Measurements from ENCODE around the gene CCL26.
"Not testable (repeated sequence)": the region's sequence is repeated elsewhere in the genome, so short reads cannot be mapped to it uniquely, and the experiment has no call there.

The CCL26 gene

DNA sequence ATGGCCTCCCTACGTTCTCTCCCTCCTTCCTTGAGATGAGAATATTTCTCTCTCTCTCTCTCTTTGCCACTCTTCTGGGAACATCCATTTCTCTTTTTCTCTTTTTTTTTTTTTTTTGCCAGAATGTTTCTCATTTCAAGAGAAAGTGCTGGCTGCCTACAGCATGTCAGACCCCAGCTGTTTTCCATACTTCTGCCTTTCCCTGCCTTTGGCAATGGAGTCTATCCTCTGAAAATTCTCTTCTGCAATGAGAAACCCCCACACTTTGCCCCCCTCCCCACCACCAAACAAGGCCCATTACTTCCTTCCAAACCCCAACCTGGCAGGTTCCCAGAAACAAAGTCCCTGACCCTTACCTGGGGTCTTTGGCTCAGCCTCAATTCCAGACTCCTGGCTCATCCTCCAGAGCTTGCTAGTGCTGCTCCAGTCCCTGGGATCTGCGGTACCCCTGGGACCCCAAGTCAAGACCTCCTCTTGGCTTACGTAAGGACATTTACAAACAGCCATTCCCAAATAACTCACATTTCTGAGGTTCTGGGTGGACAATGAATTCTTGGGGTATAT, 17.4 kb upstream of the CCL26 start:
- DNase-seq: no peak

DNA sequence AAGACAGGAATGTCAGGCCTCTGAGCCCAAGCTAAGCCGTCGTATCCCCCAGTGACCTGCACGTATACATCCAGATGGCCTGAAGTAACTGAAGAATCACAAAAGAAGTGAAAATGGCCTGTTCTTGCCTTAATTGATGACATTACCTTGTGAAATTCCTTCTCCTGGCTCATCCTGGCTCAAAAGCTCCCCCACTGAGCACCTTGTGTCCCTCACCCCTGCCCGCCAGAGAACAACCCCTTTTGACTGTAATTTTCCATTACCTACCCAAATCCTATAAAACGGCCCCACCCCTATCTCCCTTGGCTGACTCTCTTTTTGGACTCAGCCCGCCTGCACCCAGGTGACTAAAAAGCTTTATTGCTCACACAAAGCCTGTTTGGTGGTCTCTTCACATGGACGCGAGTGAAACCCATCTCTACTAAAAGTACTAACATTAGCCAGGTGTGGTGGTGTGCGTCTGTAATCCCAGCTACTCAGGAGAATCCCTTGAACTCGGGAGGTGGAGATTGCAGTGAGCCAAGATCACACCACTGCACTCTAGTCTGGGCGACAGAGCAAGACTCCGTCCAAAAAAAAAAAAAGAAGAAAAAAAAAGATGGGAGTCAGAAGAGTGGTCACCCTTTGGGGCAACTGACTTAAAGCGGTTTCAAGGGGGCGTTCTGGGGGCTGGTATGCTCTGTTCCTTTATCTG, 16.3 kb upstream of the CCL26 start:
- not testable (repeated sequence) for DNase-seq

DNA sequence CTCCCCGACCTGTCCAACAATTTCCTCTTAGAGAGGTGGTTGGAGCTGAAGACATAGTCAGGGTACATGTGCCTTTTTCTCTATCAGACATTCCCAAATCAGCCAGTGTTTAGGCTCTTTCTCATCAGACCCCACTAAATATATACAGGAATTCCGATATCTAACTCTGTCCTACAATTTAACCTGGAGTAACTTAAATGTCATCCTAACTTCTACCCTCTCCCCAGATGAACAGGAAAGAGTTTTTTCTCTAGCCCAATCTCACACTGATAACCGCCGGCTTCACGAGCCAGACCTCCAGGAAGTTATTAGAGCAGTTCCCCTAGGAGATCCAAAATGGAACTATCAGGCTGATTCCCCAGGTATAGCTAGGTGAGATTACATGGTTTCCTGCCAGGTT, 11.0 kb upstream of the CCL26 start:
- not testable (repeated sequence) for DNase-seq

DNA sequence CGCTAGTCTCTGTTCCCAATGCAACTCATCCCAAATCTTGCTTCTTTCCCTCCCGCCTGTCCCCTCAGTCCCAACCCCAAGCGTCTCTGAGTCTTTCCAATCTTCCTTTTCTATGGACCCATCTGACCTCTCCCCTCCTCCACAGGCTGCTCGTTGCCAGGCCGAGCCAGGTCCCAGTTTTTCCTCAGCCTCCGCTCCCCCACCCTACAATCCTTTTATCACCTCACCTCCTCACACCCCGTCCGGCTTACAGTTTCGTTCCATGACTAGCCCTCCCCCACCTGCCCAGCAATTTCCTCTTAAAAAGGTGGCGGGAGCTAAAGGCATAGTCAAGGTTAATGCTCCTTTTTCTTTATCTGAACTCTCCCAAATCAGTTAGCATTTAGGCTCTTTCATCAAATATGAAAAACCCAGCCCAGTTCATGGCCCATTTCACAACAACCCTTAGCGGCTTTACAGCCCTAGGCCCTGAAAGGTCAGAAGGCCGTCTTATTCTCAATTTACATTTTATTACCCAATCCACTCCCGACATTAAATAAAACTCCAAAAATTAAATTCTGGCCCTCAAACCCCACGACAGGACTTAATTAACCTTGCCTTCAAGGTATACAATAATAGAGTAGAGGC, 8.7 kb upstream of the CCL26 start:
- DNase-seq: not testable (repeated sequence)

DNA sequence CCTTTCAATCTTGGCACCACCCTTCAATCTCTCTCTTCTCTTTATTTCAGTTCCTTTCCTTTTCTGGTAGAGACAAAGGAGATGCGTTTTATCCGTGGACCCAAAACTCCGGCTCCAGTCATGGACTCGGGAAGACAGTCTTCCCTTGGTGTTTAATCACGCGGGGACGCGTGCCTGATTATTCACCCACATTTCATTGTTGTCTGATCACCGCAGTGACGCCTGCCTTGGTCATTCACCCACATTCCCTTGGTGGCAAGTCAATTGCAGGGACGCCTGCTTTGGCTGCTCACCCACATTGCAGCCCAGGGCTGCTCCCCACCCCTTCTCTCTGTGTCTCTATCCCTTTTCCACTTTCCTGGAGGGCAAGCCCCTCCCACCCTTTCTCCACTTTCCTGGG, 7.5 kb upstream of the CCL26 start:
- not testable (repeated sequence) for DNase-seq

DNA sequence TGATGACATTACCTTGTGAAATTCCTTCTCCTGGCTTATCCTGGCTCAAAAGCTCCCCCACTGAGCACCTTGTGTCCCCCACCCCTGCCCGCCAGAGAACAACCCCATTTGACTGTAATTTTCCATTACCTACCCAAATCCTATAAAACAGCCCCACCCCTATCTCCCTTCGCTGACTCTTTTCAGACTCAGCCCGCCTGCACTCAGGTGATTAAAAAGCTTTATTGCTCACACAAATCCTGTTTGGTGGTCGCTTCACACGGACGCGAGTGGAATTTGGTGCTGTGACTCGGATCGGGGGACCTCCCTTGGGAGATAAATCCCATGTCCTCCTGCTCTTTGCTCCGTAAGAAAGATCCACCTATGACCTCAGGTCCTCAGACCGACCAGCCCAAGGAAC, 7.0 kb upstream of the CCL26 start:
- DNase-seq: not testable (repeated sequence)

DNA sequence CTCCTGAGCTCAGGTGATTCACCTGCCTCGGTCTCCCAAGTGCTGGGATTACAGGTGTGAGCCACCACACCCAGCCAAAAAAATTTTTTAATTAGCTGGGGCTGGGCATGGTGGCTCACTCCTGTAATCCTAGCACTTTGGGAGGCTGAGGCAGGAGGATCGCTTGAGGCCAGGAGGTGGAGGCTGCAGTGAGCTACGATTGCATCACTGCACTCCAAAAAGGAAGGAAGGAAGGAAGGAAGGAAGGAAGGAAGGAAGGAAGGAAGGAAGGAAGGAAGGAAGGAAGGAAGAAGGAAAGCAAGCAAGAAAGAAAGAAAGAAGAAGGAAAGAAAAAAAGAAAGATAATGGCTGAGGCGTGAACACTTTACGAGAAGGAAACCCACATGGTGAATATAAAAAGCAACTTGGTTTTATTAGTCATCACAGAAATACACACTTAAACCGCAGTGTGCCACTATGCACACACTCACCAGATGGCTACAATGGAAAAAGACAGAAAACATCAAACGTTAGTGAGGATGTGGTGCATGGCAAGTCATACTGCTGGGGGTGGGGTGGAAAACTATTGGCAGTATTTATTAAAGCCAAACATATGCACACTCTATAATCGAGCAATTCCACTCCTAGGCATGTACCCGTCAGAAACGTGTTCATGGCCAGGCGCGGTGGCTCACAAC, 4.4 kb upstream of the CCL26 start:
- DNase-seq: peak; percentile 11

DNA sequence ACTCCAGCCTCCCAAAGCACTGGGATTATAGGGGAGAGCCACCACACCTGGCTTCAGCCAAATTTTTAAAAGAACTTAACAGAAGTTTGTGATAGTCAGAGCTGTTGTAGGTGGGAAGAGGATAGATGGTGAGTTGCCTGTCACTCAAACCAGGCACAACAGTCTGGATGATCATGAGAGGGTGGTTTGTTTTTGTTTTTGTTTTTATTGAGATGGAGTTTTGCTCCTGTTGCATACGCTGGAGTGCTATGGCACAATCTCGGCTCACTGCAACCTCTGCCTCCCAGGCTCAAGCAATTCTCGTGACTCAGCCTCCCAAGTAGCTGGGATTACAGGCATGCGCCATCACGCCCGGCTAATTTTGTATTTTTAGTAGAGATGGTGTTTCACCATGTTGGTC, 1.9 kb upstream of the CCL26 start:
- DNase-seq: not testable (repeated sequence)

DNA sequence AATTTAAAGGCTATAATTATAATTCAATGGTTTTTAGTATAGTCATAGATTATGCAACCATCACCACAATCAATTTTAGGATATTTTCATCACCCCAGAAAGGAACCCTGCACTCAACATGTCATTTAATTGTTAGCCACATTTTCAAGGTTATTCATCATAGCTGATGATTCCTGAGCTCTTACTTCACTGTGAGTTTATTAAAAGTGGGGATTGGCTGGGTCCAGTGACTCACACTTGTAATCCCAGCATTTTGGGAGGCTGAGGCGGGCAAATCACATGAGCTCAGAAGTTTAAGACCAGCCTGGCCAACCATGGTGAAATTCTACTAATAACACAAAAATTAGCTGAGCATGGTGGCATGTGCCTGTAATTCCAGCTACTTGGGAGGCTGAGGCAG, 787 bp downstream of the CCL26 start:
- DNase-seq: no peak

DNA sequence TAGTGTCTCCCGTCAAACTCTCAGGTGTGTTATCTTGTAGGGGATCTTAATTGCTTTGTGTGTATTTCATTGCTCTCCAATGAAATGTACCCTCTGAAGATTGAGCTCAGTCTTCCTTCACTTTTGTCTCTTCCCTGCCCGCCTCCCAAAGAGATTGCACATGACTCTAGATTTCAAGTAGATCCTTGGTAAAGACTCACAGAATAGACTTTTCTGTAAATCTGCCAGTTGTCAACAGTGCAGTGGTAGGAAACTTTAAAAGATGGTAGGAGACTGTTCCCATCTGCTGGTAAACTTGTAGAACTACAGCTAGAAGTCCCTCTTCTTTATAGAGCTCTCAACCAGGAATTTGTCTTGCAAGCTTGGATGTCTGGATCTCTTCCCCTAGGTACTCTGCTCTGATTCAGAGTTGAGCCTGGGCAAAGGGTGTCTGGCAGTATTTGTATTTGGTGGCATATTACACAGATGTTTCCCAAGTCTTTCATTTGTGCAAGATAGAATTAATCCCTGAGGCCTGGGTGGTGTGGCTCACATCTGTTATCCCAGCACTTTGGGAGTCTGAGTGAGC, 9.6 kb downstream of the CCL26 start:
- no peak for DNase-seq

DNA sequence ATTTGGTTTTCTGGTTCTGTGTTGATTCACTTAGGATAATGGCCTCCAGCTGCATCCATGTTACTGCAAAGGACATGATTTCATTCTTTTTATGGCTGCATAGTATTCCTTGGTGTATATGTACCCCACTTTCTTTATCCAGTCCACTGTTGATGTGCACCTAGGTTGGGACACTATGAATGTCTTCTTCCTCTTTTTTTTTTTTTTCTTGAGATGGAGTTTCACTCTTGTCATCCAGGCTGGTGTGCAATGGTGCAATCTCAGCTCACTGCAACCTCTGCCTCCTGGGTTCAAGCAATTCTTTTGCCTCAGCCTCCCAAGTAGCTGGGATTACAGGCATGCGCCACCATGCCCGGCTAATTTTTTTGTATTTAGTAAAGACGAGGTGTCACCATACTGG, 10.2 kb downstream of the CCL26 start:
- not testable (repeated sequence) for DNase-seq

DNA sequence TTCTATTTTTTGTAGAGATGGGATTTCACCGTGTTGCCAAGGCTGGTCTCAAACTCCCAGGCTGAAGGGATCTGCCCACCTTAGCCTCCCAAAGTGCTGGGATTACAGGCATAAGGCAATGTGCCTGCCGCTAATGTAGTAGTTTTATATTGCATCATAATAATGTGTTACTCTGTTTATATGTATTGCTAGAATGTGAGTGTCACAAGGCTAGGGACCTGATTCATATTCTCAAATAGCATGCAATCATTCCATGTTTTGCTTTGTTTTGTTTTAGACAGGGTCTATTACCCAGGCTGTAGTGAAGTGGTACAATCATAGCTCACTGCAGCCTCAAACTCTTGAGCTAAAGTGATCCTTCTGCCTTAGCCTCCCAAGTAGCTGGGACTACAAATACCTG, 13.5 kb downstream of the CCL26 start:
- no peak for DNase-seq

DNA sequence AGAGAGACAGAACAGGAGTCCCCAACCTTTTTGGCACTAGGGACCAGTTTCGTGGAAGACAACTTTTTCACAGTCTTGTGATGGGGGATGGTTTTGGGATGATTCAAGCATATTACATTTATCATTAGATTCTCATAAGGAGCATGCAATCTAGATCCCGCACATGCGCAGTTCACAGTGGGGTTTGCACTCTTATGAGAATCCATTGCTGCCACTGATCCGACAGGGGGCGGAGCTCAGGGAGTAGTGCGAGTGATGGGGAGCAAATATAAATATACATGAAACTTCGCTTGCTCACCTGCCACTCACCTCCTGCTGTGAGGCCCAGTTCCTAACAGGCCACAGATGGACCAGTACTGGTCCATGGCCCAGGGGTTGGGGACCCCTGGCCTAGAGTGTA, 14.2 kb downstream of the CCL26 start:
- no peak for DNase-seq

DNA sequence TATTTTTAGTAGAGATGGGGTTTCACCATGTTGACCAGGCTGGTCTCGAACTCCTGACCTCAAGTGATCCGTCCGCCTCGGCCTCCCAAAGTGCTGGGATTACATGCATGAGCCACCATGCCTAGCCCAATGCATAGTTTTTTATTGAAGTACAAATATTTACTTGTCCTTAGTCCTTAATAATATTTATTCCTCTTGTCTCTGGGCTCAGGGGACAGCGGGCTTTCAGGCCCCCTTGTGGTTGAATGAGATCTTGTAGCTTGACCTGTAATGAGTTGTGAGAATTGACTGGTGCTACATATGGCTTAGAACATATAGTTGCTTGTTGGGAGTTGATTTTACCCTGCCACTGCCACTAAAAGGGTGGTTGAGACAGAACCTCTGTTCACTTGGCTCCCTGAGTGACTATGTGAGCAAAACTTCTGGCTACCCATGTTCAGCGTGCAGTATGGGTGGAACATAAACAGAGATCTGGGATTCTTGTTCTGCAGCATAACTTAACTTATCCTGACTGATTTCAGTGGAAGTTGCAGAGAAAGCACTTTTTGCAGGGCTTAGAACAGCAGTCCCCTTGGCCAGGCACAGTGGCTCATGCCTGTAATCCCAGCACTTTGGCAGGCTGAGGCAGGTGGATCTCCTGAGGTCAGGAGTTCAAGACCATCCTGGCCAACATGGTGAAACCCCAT, 14.9 kb downstream of the CCL26 start:
- no peak for DNase-seq

DNA sequence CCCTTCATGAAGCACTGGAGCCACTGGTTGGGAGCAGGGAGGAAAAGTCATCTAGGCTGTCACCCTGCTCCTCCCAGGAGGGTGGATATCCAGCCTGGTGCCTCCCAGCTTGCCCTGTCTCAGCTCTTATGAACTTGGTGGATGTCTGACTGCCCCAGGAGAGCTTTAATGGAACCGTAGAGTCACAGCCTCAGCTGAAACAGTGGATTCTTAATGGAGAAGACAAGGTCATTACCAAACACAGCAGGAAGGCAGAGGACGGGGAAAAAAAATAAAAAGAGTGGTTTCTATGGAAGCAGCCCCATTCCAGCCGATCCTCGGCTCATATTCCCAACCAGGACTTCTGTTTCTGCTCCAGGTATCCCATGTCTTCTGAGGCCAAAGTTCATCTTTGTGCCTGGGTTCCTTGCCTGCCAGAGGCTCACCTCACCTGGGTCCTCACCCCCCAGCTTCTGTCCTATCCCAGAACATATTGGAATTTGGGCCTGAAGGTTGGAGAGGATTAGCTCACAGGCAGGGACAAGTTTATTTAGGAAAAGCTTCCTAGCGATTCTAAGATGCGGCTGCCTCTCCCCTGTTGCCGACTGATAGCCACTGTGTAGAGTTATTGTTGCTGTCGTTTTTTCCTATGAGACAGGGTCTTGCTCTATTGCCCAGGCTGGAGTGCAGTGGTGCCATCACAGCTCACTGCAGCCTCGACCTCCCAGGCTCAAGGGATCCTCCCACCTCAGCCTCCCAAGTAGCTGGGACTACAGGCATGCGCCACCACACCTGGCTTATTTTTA, 15.6 kb downstream of the CCL26 start:
- no peak for DNase-seq

DNA sequence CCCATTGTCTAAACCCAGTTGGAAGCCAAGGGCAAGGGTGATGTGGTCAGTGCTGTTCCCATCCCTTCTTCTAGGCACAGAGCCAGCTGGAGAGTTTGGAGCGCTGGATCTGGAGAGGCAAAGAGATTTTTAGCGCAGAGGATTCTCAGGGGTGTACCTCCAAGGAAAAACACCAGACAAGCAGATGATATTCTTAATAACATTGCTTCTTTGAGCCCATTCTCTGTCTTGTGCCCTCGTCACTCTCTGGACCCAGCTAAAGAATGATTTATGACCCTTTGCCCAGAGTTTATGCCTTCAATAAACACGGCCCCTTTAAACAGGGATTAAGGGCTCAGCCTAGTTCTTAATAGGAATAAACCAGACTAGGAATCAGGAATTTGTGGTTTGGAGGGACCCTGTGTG, 28.6 kb downstream of the CCL26 start:
- DNase-seq: no peak

DNA sequence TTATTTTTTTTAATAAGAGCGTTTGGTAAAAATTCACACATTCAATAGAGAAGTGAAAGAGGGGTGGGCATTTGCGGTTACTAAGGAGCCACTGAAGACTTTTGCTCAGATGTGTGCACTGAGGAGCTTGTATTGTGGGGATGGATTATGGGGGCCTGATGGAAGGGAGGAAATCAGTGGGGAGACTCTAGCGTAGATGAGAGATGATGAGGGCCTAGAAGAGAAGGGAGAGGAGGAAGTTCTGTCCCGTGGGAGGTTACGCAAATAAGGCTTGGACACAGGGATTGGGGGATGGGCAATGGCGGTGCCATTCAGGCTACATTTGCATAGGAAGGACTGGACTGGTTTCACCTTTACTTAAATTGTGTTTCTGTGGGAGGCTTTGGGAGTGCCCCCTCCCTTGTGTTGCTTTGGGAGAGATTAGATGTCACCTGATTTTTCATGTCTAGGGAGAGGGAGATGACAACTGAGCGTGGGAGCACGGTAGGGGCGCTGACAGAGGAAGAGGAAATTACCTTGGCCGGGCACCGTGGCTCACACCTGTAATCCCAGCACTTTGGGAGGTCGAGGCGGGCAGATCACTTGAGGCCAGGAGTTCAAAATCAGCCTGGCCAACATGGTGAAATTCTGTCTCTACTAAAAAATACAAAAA, 31.0 kb downstream of the CCL26 start:
- DNase-seq: no peak

DNA sequence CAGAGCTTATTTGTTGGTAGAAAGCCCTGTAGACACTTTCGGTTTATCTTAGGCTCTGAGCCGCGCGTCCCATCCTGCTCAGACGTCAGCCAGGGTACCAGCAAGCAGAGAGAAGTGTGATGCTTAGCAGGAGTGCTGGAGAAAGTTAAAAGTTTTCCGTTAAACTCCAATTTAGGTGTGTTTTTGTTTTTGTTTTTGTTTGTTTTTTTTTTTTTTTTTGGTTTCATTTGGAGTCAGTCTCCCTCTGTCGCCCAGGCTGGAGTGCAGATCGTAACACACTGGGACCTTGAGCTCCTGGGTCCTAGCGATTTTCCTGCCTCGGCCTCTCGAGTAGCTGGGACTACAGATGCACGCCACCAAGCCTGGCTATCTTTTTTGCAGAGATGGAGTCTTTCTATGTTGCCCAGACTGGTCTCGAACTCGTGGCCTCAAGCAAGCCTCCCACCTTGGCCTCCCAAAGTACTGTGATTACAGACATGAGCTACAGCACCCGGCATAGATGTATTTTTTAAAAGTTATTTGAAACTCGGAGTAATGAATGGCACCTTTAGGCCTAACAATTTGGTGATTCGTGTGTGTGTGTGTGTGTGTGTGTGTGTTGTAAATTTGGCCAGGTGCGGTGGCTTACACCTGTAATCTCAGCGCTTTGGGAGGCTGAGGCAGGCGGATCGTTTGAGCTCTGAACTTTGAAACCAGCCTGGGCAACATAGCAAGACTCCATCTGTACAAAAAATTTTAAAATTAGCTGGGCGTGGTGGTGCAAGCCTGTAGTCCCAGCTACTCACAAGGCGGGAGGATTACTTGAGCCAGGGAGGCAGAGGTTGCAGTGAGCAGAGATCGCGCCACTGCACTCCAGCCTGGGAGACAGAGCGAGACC, 32.0 kb downstream of the CCL26 start:
- no peak for DNase-seq

DNA sequence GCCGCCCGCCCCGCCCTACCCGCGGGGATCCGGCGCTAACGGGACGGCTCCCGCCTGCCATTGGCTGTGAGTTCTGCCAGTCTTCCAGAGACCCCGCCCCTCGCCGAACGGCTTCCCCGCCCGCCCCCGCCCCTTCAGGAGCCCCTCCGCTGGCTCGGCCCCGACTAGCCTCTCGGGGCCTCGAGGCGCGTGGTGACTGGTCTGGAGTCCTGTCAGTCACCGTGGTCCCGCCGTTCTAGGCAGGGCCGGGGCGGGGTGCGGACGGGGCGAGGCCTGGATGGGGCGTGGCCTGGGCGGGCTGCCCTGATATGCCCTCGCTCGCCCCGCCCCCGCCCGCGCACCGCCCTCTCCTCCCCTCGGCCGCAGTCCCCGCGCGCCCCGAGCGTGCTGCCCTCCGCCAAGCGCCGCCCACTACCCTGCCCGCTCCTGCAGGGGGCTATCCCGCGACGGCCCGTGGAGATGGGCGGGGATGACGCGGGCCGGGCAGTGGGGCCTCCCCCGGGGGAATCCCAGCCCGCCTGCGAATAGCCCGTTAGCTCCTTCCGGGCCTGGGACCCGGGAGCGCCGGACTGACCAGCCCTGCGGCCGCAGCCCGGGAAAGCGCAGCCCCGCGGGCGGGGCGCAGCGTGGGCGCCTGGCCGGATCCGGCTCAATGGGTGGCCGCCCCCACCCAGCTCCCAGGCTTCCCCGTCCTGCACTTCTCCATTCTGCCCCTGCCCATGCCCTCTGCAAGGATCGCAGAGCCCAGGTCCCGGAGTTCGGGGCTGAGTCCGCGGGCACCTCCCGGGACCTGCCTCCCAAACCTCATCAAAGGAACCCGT, 32.8 kb downstream of the CCL26 start:
- DNase-seq: peak; percentile 100

DNA sequence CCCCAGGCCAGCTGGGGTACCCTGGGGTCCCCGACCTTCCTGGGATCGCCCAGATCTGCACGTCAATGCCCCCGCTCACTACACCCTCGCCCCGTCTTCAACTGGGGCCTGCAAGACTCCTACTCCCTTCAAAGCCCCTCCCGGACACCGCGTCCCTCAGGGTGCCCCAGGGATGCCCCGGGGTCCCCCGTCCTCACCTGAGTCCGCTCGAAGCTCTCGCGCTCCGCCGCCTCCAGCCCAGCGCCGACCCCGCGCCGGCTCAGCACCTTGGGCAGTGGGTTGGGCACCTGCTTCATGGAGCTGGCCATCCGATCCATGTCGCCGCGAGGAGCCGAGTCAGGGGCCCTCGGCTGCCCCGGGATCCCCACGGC, 33.4 kb downstream of the CCL26 start, which contains the start of gene HIP1:
HIP1 (minus strand) TSS at position 338 of the 371 bp plus-strand sequence; CDS start at position 317, 21 bp downstream.
- DNase-seq: no peak
